Stimulated activated naive B cell treated with anti-CD40 and anti-IgM and Interleukin-4, amounts not matched to agents 10 μg/mL and 1 μg/mL and 100 μg/mL, for 72 hours (primary cell): ENCODE results near the gene CCDC126.

Source experiments
- ATAC-seq, 2 donors: fragments of 150-1000 bp; cut with Tn5 transposase; replicated peaks; 2 replicates each; pipeline ENCODE4 v1.10.0; 2021; ENCODE audit warnings: moderate library complexity in 1 of 2
- DNase-seq: peaks from one replicate; pipeline ENCODE4 v3.0.0; 2021
- H3K27ac Mint-ChIP-seq: one replicate; pipeline ENCODE4 v1.8.0; 2022; ENCODE audit warnings: mild to moderate bottlenecking, mixed read lengths
- H3K27me3 Mint-ChIP-seq, 2 donors: one replicate each; pipeline ENCODE4 v1.8.0; 2022; ENCODE audit warnings: mixed read lengths in 2 of 2
- H3K36me3 Mint-ChIP-seq, 2 donors: one replicate each; pipeline ENCODE4 v1.8.0; 2022; ENCODE audit warnings: mixed read lengths in 2 of 2, mild to moderate bottlenecking in 1 of 2
- H3K4me1 Mint-ChIP-seq, 2 donors: one replicate each; pipeline ENCODE4 v1.8.0; 2022; ENCODE audit warnings: mixed read lengths in 2 of 2, mild to moderate bottlenecking in 1 of 2
- H3K4me3 Mint-ChIP-seq, 2 donors: one replicate each; pipeline ENCODE4 v1.8.0; 2022; ENCODE audit warnings: mild to moderate bottlenecking in 2 of 2, mixed read lengths in 2 of 2, moderate library complexity in 1 of 2
- H3K9me3 Mint-ChIP-seq, 2 donors: one replicate each; pipeline ENCODE4 v1.8.0; 2022; ENCODE audit warnings: mixed read lengths in 2 of 2, mild to moderate bottlenecking in 1 of 2

Gene CCDC126

GRCh38 chr7:23604296-23604640 is 7.1 kb downstream of the CCDC126 start:
- H3K36me3 Mint-ChIP-seq, result peaks cover 56 to 70% of the 10 kb centered on the region in 2 donors
- ATAC-seq, result no peak
- no peak overlapping the region for H3K27ac Mint-ChIP-seq
- DNase-seq, result no peak
- no peaks in the 10 kb centered on the region for H3K9me3 Mint-ChIP-seq
- H3K4me3 Mint-ChIP-seq, result no peak overlapping the region
- no peaks in the 10 kb centered on the region for H3K27me3 Mint-ChIP-seq
- peaks cover 26 to 45% of the 10 kb centered on the region in 2 donors for H3K4me1 Mint-ChIP-seq

- Mint-ChIP-seq H3K27ac (no peak overlapping the region), H3K27me3 (no peaks in the 10 kb centered on the region), H3K36me3 (peaks cover 54 to 67% of the 10 kb centered on the region in 2 donors), H3K4me1 (peaks cover 14 to 23% of the 10 kb centered on the region in 2 donors), H3K9me3 (no peaks in the 10 kb centered on the region), H3K4me3 (no peak overlapping the region)
- DNase-seq, result no peak
- ATAC-seq, result no peak
Observed at GRCh38 chr7:23607130-23607529, 9.9 kb downstream of the CCDC126 start.

DNA sequence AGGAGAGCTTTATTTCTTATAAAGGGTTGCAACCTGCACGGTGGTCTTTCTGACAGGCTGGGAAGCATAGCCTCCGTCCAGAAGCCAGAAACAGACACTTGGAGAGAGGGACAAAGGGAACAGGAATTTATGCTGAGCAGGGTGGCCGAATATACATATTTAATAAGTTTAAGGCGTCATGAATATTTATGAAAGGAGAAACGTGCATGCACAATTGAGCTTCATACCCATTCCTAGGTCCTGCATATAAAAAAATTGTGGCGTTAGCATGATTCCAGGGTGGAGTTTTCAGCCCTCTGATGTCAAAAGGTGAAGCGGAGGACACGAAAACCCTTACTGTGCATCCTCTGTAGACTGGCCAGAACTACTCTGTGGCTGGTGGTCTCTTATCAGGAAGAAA is 10.7 kb downstream of the CCDC126 start:
- Mint-ChIP-seq H3K4me3 (no peak overlapping the region), H3K36me3 (peaks cover 50 to 65% of the 10 kb centered on the region in 2 donors), H3K27ac (no peak overlapping the region), H3K27me3 (no peaks in the 10 kb centered on the region), H3K4me1 (peaks cover 10 to 16% of the 10 kb centered on the region in 2 donors), H3K9me3 (no peaks in the 10 kb centered on the region)
- ATAC-seq, result no peak
- DNase-seq, result no peak

DNA sequence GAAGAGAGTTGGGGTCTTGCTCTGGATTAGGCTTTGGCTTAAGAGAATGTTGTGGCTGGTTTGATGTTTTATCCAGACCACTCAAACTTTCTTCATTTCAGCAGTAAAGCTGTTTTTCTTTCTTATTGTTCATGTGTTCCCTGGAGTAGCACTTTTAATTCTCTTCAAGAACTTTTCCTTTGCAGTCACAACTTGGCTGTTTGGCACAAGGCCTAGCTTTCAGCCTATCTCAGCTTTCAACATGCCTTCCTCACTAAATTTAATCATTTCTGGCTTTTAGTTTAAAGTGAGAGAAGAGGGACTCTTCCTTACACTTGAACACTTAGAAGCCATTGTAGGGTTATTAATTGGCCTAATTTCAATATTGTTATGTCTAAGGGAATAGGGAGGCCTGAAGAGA is 18.1 kb downstream of the CCDC126 start:
- H3K27me3 Mint-ChIP-seq, result no peaks in the 10 kb centered on the region
- H3K27ac Mint-ChIP-seq, result no peak overlapping the region
- H3K9me3 Mint-ChIP-seq, result peaks cover 13 to 18% of the 10 kb centered on the region in 2 donors
- peaks cover 8 to 28% of the 10 kb centered on the region in 2 donors for H3K4me1 Mint-ChIP-seq
- no peak for ATAC-seq
- peaks cover 75 to 85% of the 10 kb centered on the region in 2 donors for H3K36me3 Mint-ChIP-seq
- DNase-seq, result no peak
- no peak overlapping the region for H3K4me3 Mint-ChIP-seq

DNA sequence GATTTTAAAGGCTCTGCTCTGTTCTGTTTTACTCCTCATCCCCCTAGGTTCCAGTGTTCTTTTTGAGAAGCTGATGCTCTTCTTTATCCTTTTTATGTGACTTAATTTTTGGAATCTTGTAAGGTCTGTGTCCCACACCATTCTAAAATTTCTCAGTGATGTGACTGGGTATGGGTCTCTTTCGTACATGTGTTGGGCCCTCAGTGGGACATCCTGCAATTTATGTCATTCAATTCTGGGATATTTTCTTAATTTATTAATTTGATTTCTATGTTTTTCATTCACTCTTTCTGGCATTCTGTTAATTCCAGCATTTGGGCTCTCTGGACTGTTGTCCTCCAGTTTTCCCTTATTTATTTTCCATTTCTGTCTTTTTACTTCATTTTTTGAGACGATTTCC is 19.4 kb downstream of the CCDC126 start:
- ATAC-seq (no peak), DNase-seq (no peak)
- Mint-ChIP-seq H3K9me3 (peaks cover 13 to 18% of the 10 kb centered on the region in 2 donors), H3K4me3 (no peak overlapping the region), H3K27ac (no peak overlapping the region), H3K27me3 (no peaks in the 10 kb centered on the region), H3K4me1 (peaks cover 8 to 30% of the 10 kb centered on the region in 2 donors), H3K36me3 (peaks cover 72 to 80% of the 10 kb centered on the region in 2 donors)

GRCh38 chr7:23617482-23617881 is 20.3 kb downstream of the CCDC126 start:
- ATAC-seq (peak; percentile 50 to 60), DNase-seq (no peak)
- H3K36me3 Mint-ChIP-seq, result peaks cover 79 to 82% of the 10 kb centered on the region in 2 donors
- H3K4me3 Mint-ChIP-seq, result no peak overlapping the region
- H3K27me3 Mint-ChIP-seq, result no peaks in the 10 kb centered on the region
- peaks cover 16 to 39% of the 10 kb centered on the region in 2 donors for H3K4me1 Mint-ChIP-seq
- peaks cover 13 to 18% of the 10 kb centered on the region in 2 donors for H3K9me3 Mint-ChIP-seq
- no peak overlapping the region for H3K27ac Mint-ChIP-seq

DNA sequence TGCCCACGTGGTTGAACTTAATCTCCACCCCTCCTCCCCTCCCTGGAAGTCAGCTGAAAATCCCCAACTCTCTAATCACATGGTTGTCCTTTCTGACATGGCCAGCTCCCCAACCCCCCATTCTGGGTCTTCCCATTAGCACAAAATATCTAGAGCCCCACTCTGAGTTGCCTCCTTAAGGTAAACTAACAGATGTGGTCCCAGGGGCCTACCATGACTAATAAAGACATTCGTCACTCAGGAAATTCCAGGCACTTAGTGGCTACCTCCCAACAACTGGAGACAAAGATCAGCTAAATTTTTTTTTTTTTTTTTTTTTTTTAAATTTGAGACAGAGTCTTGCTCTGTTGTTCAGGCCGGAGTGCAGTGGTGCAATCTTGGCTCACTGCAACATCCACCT is 21.1 kb downstream of the CCDC126 start:
- Mint-ChIP-seq H3K4me3 (no peak overlapping the region), H3K4me1 (peaks cover 16 to 40% of the 10 kb centered on the region in 2 donors), H3K9me3 (peaks cover 13 to 18% of the 10 kb centered on the region in 2 donors), H3K27me3 (no peaks in the 10 kb centered on the region), H3K27ac (no peak overlapping the region), H3K36me3 (peaks cover 75 to 78% of the 10 kb centered on the region in 2 donors)
- DNase-seq (no peak), ATAC-seq (peak; percentile 38 to 39)

GRCh38 chr7:23619141-23619540 is 22.0 kb downstream of the CCDC126 start:
- Mint-ChIP-seq H3K4me3 (no peak overlapping the region), H3K4me1 (peaks cover 16 to 38% of the 10 kb centered on the region in 2 donors), H3K36me3 (peaks cover 72 to 76% of the 10 kb centered on the region in 2 donors), H3K27ac (no peak overlapping the region), H3K9me3 (peaks cover 13 to 18% of the 10 kb centered on the region in 2 donors), H3K27me3 (no peaks in the 10 kb centered on the region)
- ATAC-seq (no peak), DNase-seq (no peak)

- H3K4me1 Mint-ChIP-seq, result peaks cover 17 to 28% of the 10 kb centered on the region in 2 donors
- ATAC-seq (no peak), DNase-seq (no peak)
- H3K27me3 Mint-ChIP-seq, result no peaks in the 10 kb centered on the region
- no peak overlapping the region for H3K4me3 Mint-ChIP-seq
- peaks cover 5 to 9% of the 10 kb centered on the region in 2 donors for H3K9me3 Mint-ChIP-seq
- peaks cover 55 to 56% of the 10 kb centered on the region in 2 donors for H3K36me3 Mint-ChIP-seq
- H3K27ac Mint-ChIP-seq, result no peak overlapping the region
Observed at GRCh38 chr7:23622506-23622925, 25.3 kb downstream of the CCDC126 start.

- Mint-ChIP-seq H3K9me3 (no peaks in the 10 kb centered on the region), H3K27ac (no peak overlapping the region), H3K36me3 (peaks cover 34 to 38% of the 10 kb centered on the region in 2 donors), H3K4me3 (no peak overlapping the region), H3K4me1 (peaks cover 3 to 17% of the 10 kb centered on the region in 2 donors), H3K27me3 (no peaks in the 10 kb centered on the region)
- ATAC-seq, result no peak
- no peak for DNase-seq
Observed at GRCh38 chr7:23628370-23628769, 31.2 kb downstream of the CCDC126 start.

- Mint-ChIP-seq H3K27ac (no peak overlapping the region), H3K4me1 (peaks cover 0 to 24% of the 10 kb centered on the region in 2 donors), H3K4me3 (no peak overlapping the region), H3K27me3 (no peaks in the 10 kb centered on the region), H3K9me3 (no peaks in the 10 kb centered on the region), H3K36me3 (peaks cover 28 to 40% of the 10 kb centered on the region in 2 donors)
- ATAC-seq, result no peak
- DNase-seq, result no peak
Observed at GRCh38 chr7:23633417-23633816, 36.2 kb downstream of the CCDC126 start.

- DNase-seq (no peak), ATAC-seq (no peak)
- peaks cover 0 to 3% of the 10 kb centered on the region in 2 donors for H3K4me1 Mint-ChIP-seq
- H3K27ac Mint-ChIP-seq, result no peak overlapping the region
- no peak overlapping the region for H3K4me3 Mint-ChIP-seq
- H3K9me3 Mint-ChIP-seq, result peaks cover 0 to 2% of the 10 kb centered on the region in 2 donors
- H3K27me3 Mint-ChIP-seq, result no peaks in the 10 kb centered on the region
- H3K36me3 Mint-ChIP-seq, result peaks cover 18 to 39% of the 10 kb centered on the region in 2 donors
Observed at GRCh38 chr7:23645822-23646221, 48.6 kb downstream of the CCDC126 start.

DNA sequence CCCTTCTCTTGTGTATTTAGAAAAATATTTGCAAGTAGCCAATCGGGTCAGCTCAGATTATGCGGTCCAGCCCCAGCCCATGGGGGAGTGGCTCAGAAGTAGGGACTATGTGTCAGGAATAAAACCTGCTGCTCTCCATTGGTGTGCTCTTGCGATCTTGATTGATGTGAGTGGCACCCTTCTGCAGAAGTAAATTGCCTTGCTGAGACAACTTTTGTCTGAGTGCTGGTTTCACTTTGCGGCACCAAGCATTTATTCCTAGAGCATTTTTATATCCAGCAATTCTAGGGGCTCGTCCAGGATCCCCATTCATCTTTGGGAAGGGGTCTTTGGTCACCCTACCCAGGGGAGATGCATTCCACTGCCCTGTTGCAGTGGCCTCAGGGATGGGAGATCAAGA is 56.8 kb downstream of the CCDC126 start:
- Mint-ChIP-seq H3K4me1 (no peaks in the 10 kb centered on the region), H3K9me3 (peaks cover 33 to 41% of the 10 kb centered on the region in 2 donors), H3K27ac (no peak overlapping the region), H3K27me3 (peaks cover 0 to 6% of the 10 kb centered on the region in 2 donors), H3K4me3 (no peak overlapping the region), H3K36me3 (peaks cover 42 to 45% of the 10 kb centered on the region in 2 donors)
- ATAC-seq (no peak), DNase-seq (no peak)

GRCh38 chr7:23654508-23654907 is 57.3 kb downstream of the CCDC126 start:
- Mint-ChIP-seq H3K36me3 (peaks cover 44 to 47% of the 10 kb centered on the region in 2 donors), H3K4me3 (no peak overlapping the region), H3K27ac (no peak overlapping the region), H3K27me3 (peaks cover 0 to 6% of the 10 kb centered on the region in 2 donors), H3K9me3 (peaks cover 35 to 42% of the 10 kb centered on the region in 2 donors), H3K4me1 (no peaks in the 10 kb centered on the region)
- no peak for DNase-seq
- no peak for ATAC-seq

- no peak for ATAC-seq
- no peak overlapping the region for H3K27ac Mint-ChIP-seq
- no peaks in the 10 kb centered on the region for H3K4me1 Mint-ChIP-seq
- no peak for DNase-seq
- H3K9me3 Mint-ChIP-seq, result peaks cover 35 to 40% of the 10 kb centered on the region in 2 donors
- no peak overlapping the region for H3K4me3 Mint-ChIP-seq
- peaks cover 0 to 6% of the 10 kb centered on the region in 2 donors for H3K27me3 Mint-ChIP-seq
- peaks cover 39 to 43% of the 10 kb centered on the region in 2 donors for H3K36me3 Mint-ChIP-seq
Observed at GRCh38 chr7:23655433-23655832, 58.3 kb downstream of the CCDC126 start.
